ENCODE results near the gene RANBP10. TPM values are rescaled to one million over a fixed set of nuclear protein-coding genes. Genes with fewer than 3 reads are reported as not detected.

RANBP10 gene
- total and polyA plus RNA-seq, 9 of the 15 experiments (the other 6 are each of a cell fraction or from before 2014, with no cell fraction given) = 0.61 to 19.3 (median 5.9) TPM

DNA sequence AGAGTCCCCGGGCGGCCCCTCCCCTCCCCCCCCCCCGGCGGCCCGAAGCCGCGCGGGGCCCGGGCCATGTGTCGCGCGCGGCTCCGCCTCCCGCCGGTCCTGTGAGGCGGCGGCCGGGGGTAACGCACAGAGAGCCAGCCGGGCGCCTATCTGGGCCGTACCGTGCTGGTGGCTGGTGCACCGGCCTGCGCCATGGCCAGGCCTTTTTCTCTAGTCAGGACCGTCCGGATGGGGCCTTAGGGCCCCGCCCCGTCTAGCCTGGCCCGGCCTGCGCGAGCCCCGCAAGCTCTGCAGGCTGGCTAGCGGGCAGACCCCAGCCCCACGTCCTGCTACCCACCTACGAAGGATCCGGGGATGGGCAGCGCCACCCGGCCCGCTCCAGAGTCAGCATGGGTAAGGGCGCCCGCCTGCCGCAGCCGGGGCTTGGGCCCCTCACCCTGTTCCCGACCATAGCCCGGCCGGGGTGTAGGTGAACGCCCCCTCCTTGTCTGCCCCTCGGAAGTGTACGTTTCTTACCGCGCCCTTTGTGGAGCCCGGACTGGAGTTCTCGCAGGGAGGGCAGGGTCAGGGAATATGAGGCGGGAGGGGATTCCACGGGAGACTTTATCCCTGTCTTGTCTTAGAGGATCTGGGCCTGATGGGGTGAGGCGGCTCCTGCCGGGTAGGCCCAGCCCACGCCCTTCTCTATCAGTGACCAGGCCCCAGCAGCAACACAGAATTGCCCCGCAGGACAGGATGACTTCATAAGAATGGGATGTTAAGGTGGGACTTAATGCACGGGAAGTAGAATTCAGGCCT, 40.9 kb upstream of the RANBP10 start, which contains the start of gene CENPT (continued):
- TF ChIP-seq, protein P1, sequence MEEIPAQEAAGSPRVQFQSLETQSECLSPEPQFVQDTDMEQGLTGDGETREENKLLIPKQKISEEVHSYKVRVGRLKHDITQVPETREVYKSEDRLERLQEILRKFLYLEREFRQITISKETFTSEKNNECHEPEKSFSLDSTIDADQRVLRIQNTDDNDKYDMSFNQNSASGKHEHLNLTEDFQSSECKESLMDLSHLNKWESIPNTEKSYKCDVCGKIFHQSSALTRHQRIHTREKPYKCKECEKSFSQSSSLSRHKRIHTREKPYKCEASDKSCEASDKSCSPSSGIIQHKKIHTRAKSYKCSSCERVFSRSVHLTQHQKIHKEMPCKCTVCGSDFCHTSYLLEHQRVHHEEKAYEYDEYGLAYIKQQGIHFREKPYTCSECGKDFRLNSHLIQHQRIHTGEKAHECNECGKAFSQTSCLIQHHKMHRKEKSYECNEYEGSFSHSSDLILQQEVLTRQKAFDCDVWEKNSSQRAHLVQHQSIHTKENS (CRISPR knock-in tag; IDR thresholded peaks at IDR 0.05) = no peak
- TF ChIP-seq, protein P2, sequence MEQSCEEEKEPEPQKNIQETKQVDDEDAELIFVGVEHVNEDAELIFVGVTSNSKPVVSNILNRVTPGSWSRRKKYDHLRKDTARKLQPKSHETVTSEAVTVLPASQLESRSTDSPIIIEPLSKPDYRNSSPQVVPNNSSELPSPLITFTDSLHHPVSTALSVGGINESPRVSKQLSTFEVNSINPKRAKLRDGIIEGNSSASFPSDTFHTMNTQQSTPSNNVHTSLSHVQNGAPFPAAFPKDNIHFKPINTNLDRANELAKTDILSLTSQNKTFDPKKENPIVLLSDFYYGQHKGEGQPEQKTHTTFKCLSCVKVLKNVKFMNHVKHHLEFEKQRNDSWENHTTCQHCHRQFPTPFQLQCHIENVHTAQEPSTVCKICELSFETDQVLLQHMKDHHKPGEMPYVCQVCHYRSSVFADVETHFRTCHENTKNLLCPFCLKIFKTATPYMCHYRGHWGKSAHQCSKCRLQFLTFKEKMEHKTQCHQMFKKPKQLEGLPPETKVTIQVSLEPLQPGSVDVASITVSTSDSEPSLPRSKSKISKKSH (CRISPR knock-in tag; IDR thresholded peaks at IDR 0.05) = no peak
- TF ChIP-seq WHSC1 (IDR thresholded peaks at IDR 0.05; ENCODE audit: low read length) (no peak), GTF2A2 (tag; IDR thresholded peaks at IDR 0.05) (no peak), CEBPB (tag; IDR thresholded peaks at IDR 0.05) (no peak), DIDO1 (tag; IDR thresholded peaks at IDR 0.05; ENCODE audit: low read depth) (no peak), GATAD2A (IDR thresholded peaks at IDR 0.05) (no peak), FOXA3 (CRISPR knock-in tag; conservative IDR thresholded peaks at IDR 0.05 in 1 of 2, IDR thresholded peaks at IDR 0.05 in 1 of 2) (no peak), TAF9B (IDR thresholded peaks at IDR 0.05; ENCODE audit: partially characterized antibody) (no peak), DDX20 (tag; IDR thresholded peaks at IDR 0.05; ENCODE audit: low read depth) (no peak)
- TF ChIP-seq, protein P3, sequence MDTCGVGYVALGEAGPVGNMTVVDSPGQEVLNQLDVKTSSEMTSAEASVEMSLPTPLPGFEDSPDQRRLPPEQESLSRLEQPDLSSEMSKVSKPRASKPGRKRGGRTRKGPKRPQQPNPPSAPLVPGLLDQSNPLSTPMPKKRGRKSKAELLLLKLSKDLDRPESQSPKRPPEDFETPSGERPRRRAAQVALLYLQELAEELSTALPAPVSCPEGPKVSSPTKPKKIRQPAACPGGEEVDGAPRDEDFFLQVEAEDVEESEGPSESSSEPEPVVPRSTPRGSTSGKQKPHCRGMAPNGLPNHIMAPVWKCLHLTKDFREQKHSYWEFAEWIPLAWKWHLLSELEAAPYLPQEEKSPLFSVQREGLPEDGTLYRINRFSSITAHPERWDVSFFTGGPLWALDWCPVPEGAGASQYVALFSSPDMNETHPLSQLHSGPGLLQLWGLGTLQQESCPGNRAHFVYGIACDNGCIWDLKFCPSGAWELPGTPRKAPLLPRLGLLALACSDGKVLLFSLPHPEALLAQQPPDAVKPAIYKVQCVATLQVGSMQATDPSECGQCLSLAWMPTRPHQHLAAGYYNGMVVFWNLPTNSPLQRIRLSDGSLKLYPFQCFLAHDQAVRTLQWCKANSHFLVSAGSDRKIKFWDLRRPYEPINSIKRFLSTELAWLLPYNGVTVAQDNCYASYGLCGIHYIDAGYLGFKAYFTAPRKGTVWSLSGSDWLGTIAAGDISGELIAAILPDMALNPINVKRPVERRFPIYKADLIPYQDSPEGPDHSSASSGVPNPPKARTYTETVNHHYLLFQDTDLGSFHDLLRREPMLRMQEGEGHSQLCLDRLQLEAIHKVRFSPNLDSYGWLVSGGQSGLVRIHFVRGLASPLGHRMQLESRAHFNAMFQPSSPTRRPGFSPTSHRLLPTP (IDR thresholded peaks at IDR 0.05; ENCODE audit: borderline replicate concordance, extremely low read depth, insufficient read length) = no peak
- TF ChIP-seq, protein P4, sequence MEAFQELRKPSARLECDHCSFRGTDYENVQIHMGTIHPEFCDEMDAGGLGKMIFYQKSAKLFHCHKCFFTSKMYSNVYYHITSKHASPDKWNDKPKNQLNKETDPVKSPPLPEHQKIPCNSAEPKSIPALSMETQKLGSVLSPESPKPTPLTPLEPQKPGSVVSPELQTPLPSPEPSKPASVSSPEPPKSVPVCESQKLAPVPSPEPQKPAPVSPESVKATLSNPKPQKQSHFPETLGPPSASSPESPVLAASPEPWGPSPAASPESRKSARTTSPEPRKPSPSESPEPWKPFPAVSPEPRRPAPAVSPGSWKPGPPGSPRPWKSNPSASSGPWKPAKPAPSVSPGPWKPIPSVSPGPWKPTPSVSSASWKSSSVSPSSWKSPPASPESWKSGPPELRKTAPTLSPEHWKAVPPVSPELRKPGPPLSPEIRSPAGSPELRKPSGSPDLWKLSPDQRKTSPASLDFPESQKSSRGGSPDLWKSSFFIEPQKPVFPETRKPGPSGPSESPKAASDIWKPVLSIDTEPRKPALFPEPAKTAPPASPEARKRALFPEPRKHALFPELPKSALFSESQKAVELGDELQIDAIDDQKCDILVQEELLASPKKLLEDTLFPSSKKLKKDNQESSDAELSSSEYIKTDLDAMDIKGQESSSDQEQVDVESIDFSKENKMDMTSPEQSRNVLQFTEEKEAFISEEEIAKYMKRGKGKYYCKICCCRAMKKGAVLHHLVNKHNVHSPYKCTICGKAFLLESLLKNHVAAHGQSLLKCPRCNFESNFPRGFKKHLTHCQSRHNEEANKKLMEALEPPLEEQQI (IDR thresholded peaks at IDR 0.05) = no peak
- TF ChIP-seq, protein P5, sequence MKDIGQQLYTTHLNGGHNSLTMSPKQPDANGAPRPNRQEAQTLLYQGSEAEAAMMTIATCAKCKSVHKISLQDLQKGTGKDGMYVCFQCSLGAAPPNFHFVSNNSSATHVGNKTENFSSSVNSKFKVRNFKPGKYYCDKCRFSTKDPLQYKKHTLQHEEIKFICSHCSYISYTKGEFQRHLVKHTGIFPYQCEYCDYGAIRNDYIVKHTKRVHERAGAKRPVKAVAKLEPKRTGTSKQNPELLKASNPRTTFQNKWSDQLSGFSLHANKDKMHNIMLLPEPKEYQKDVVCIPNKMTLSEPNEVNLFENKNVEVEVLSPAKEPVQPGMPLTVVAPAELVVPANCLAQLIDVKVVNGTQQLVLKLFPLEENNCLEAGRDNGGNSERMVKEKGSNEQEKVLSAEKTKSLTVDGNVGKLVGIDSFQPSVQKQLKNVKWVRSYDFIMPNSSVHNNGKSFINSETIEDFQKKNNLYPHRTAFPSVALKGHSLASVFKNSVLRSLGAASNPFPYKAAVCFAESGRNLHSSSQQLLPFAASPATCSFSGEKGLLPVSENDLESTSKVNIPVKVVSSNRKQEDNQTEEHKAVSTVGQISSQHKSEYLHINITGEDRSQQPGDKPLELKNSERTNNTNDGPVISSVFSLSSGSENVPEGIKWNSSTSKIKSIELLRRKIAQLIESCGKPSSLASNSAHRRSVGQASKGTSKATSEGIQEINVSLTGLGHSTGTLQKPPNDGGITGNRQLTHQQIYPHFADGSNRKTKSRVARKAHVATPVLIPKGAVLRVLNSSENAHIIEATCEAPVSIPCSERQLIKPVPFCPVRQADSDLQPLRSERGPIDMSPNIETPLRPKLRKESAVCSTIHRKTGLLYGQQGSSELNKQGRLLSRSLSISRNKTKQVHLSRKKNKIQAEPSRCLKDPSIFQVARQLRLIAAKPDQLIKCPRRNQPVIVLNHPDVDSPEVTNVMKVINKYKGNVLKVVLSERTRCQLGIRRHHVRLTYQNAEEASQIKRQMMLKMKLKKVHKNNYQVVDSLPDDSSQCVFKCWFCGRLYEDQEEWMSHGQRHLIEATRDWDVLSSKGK (CRISPR knock-in tag; IDR thresholded peaks at IDR 0.05) = no peak
